Endometrial microvascular endothelial cells (primary cell): ENCODE data around the gene SCLY. TPM values are rescaled to one million over a fixed set of nuclear protein-coding genes. Genes with fewer than 3 reads are reported as not detected.

Source experiments
- in situ Hi-C: cut with HindIII; loops from 2 replicates; pipeline ENCODE4 v1.10.0; 2017; ENCODE audit warnings: low sequenced_read_pairs, low pct_unique_long_range_greater_than_20kb; ENCODE audit errors: inconsistent ontology term
- total RNA-seq: library from RNA; depleted of rRNA; stranded (reverse); fragments of >200 nt; gene quantifications from one replicate; pipeline ENCODE4 v1.2.3, GENCODE V29; 2015; ENCODE audit errors: inconsistent ontology term

Gene SCLY
- total RNA-seq, 1 donor from 2014 or later = 40.5 TPM

DNA sequence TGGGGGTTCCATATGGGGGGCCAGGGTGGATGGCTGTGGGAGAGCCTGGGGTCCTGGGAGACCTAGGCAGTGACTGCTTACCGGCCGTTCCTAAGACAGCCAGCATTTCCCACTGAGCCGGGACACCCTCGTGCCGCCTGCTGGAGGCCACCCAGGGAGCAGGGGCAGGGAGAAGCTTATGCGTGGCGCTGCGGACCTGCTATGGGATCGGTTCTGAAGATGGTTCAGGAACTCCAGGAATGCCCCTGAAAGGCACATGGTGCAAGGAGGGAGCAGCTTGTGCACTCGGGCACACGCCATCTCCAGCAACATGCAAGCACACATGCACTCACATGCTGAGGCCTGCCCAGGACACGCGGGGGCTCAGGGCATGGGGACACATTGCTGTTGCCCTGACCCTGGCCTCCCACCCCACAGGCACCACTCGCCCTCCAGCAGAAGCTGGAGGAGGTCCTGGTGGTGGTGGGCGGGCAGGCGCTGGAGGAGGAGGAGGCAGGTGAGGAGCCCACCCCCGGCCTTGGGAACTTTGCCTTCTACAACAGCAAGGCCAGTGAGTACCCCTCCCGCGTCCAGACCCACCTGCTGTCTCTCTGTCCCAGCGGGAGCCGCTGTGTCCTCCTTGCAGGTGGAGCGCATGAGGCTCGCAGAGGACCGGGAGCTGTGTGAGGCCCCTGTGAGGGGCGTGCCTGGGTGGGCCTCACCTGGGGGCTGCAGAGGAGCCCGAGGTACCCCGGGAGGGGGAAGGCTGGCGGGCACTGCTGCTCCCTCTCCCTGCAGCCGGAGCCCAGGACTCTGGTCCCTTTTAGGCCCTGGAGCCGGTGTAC is 81.8 kb downstream of the SCLY start:
- in situ Hi-C loops = no loop called here

DNA sequence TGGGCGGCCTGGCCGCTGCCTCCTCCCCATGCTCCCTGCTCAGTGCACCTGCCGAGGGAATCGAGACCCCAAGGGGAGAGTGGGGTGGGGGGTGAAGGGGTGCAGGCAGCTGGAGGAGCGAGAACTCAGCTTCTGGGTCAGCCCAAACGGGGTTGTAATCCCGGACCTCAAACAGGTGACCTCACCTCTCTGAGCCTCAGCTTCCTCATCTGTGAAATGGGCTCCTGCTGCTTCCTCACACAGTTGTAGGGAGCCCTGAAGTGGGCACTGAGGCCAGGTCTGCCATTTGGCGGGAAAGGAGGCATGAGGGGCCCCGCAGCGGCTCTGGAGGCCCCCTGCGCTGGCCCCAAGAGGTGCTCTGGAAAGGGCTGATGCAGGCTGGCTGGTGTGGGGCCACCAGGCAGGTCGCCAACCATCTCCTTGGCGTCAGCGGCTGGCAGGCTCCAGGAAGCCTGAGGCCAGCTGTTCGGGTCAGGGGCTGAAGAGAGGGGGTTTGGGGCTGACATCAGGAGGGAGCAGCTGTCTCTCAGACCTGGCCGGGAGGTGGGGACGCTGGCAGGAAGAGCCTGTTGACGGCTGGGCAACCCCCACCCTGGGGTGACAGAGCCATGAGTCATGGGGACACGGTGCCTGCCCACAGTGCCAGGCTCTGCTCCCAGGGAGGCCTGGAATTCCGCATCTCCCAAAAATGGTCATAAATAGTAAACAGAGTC is 82.6 kb downstream of the SCLY start:
- in situ Hi-C loops = no loop called here

GRCh38 chr2:238144262-238144661 is 83.5 kb downstream of the SCLY start:
- in situ Hi-C loops = no loop called here

DNA sequence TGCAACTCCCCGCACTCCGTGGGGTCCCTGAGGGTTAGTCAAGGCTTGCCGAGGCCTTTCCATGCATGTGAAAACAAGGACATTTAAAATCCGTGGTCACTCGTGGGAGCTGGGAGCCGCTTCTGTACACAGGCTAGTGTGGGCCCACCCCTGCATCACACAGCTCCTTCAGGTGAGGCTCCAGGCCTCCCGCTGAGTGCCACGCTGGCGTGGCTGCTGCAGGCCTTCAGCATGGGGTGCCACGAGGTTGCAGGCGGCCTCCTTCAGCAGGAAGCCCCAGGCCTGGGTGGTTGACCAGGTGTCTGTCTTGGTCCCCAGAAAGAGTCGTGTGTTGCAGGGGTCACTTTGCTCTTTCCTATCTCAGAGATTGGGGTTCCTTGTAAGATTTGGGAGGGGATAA is 84.2 kb downstream of the SCLY start:
- in situ Hi-C loops = no loop called here

DNA sequence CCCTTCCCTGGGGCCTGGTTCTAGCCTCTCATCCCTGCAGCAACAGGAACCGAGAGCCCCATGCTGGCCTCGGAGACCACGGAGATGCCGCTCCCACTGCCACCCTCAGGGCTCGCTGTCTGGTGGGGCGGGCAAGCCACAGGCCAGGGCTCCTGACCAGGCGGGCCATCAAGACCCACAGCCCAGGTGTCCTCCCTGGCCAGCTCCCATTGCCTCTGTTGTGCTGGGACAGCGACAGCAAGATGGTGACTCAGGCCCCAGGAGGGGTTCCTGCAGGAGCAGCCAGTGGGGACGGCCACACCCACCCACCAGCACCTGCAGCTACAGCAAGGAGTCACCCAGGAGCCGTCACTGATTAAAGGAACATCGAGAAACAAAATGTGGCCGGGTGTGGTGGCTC is 85.0 kb downstream of the SCLY start:
- in situ Hi-C loops = no loop called here

DNA sequence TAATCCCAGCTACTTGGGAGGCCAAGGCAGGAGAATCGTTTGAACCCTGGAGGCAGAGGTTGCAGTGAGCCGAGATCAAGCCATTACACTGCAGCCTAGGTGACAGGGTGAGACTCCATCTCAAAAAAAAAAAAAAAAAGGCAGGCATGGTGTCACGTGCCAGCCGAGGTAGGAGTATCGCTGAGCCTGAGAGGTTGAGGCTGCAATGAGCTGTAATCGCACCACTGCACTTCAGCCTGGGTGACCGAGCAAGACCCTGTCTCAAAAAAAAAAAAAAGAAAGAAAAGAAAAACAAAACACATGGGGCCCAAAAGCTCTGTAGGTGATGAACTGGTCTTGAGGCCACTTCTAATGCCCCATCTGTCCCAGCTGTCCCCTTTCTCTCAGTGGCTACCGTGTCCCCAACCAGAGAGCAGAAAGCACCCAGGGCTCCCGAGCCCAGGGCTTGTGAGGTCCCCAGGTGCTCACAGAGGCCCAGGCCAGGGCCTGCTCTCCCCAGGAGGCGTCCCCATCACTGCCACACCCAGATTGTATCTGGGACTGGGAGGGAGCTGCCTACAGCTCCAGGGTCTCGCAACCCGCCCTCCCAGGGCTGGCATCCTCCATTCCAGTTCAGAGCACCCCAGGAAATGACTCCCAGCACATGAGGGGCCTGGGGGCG is 86.2 kb downstream of the SCLY start:
- in situ Hi-C loops = no loop called here

- in situ Hi-C loops = no loop called here
These were observed 88.2 kb downstream of the SCLY start for GRCh38 chr2:238148981-238149380.

Other genes with a start within 250 kb of the SCLY start
- gene RAMP1, start 201.4 kb upstream of the SCLY start, total RNA-seq = not detected
- gene UBE2F, start 94.0 kb upstream of the SCLY start, total RNA-seq = 70.3 TPM
- gene ESPNL, start 39.3 kb downstream of the SCLY start, total RNA-seq = not detected
- not detected for gene KLHL30, start 77.7 kb downstream of the SCLY start, total RNA-seq
- not detected for gene ERFE, start 98.0 kb downstream of the SCLY start, total RNA-seq
- gene ILKAP, start 142.7 kb downstream of the SCLY start, total RNA-seq = 24.2 TPM
- 1.1 TPM for gene HES6, start 179.0 kb downstream of the SCLY start, total RNA-seq
- 1.4 TPM for gene PER2, start 227.6 kb downstream of the SCLY start, total RNA-seq